ENCODE measurements around the gene MOK. TPM values are rescaled to one million over a fixed set of nuclear protein-coding genes. Genes with fewer than 3 reads are reported as not detected.
A peak's percentile ranks its signal among the peaks of the same experiment; 100 is the strongest.

The MOK gene
- total RNA-seq, 1 donor from 2014 or later, result 14.2 TPM

DNA sequence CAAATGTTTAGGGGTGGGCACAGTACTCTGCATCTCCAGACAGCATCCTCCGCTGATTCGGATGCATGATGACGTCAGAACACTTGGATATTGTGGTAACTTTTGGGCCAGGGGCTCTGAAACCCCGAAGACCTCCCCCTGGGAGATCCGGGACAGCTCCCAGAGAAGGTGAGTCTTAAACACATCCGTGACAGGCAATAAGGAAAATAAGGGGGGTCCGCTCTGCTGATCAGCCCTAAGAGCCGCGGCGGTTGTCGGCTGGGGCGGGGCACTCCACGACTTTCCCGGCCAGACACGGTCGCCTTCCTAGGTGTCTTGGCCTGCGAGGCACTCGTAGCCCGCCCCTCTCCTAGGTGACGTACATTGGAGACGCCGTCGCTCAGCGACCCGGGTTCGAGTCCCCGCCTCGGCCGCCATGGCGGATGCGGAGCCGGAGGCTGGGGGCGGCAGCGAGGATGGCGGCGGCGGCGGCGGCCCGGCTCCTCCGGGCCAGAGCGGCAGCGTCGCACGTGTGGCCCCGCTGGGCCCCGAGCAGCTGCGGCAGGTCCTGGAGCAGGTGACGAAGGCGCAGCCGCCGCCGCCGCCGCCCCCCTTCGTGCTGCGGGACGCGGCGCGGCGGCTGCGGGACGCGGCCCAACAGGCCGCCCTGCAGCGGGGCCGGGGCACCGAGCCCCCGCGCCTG is 14.5 kb upstream of the MOK start, which contains the start of gene ZNF839:
Gene ZNF839 (plus strand): TSS at position 396 of the 682 bp plus-strand sequence. CDS start 20 bp downstream, at position 416.
- intact Hi-C loops (cut with DNase I), result loop anchor here (10.0 kb wide), 1 partner anchor 175 kb away; no protein-coding TSS in a partner anchor
- Histone ChIP-seq H3K4me1 (peaks cover 43% of the 10 kb centered on the region), H3K27me3 (no peaks in the 10 kb centered on the region), H3K9me3 (no peaks in the 10 kb centered on the region), H3K4me3 (peak within 1 kb of the TSS; percentile 73 to 80), H3K27ac (peak within 1 kb of the TSS; percentile 98), H3K36me3 (no peaks in the 10 kb centered on the region)
- TF ChIP-seq POLR2AphosphoS5 (IDR thresholded peaks at IDR 0.05; ENCODE audit: insufficient read depth in 1 of 2, low read depth in 1 of 2) (peak; percentile 81 to 82), POLR2A (IDR thresholded peaks at IDR 0.05) (no peak)
- TF ChIP-seq, protein P1, sequence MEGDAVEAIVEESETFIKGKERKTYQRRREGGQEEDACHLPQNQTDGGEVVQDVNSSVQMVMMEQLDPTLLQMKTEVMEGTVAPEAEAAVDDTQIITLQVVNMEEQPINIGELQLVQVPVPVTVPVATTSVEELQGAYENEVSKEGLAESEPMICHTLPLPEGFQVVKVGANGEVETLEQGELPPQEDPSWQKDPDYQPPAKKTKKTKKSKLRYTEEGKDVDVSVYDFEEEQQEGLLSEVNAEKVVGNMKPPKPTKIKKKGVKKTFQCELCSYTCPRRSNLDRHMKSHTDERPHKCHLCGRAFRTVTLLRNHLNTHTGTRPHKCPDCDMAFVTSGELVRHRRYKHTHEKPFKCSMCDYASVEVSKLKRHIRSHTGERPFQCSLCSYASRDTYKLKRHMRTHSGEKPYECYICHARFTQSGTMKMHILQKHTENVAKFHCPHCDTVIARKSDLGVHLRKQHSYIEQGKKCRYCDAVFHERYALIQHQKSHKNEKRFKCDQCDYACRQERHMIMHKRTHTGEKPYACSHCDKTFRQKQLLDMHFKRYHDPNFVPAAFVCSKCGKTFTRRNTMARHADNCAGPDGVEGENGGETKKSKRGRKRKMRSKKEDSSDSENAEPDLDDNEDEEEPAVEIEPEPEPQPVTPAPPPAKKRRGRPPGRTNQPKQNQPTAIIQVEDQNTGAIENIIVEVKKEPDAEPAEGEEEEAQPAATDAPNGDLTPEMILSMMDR (IDR thresholded peaks at IDR 0.05), result no peak
- DNase-seq (ENCODE audit: extremely low spot score in 2 of 2), result peak in 1 of 2 donors; percentile 93

DNA sequence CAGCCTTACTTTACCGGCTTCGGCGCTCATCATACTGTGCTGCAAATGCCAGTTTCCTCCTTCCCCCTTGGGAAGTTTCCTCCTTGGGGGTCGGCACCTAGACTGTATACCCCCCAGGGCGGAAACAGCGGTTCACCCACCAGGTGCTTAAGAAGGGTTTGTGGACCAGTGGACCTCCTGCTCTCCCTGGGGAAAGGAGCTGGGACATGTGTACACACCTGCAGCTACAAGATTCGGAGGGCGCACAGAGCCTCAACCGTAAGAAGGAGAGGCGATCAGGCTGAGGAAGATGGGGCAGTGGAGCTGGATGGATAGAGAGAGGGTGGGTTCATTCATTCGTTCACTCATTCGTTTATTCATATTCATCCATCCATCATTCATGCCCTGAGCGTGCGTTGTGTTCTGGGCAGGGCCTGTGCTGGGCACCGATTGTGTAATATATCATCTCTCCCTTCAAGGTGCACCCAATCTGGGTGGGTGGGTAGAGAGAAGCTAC is 13.9 kb upstream of the MOK start:
- TF ChIP-seq POLR2A (IDR thresholded peaks at IDR 0.05) (no peak), POLR2AphosphoS5 (IDR thresholded peaks at IDR 0.05; ENCODE audit: insufficient read depth in 1 of 2, low read depth in 1 of 2) (no peak)
- TF ChIP-seq, protein P1 (IDR thresholded peaks at IDR 0.05), result no peak
- Histone ChIP-seq H3K4me1 (peaks cover 43% of the 10 kb centered on the region), H3K9me3 (no peaks in the 10 kb centered on the region)

DNA sequence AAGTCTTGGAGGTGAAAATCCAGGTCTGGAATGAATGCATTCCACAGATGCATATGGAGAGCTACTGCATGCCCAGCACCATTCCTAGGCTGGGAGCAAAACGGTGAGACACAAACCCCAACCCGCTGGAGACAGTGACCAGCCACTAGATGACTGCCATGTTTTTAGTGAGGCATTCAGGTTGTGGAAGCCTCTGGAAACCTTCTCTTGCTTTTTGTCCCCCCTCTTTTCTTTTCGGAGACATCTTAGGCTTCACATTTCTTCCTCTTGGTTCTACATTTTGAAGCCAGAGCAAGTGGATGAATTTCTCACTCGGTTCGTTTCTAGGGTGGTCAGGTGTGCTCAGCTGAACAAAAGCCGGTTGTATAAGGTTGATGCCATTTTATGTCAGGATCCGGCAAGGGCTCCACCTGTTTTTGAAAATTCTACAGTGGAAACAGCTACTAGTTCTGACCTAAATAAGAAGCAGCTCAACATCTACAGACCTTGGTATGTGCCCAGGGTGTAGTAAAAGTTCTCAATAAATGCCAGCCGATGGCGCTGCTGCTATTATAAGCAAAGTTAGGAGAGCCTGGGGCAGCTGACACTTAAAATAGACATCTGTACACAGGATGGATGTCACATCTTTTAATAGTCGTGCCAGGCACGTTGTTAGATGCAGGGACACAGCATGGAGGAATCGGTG is 12.7 kb upstream of the MOK start:
- no peaks in the 10 kb centered on the region for H3K9me3 ChIP-seq
- no peak for DNase-seq (ENCODE audit: extremely low spot score in 2 of 2)
- H3K27me3 ChIP-seq, result no peaks in the 10 kb centered on the region
- TF ChIP-seq, protein P1 (IDR thresholded peaks at IDR 0.05), result no peak
- TF ChIP-seq POLR2A (IDR thresholded peaks at IDR 0.05) (no peak), POLR2AphosphoS5 (IDR thresholded peaks at IDR 0.05; ENCODE audit: insufficient read depth in 1 of 2, low read depth in 1 of 2) (no peak)
- peaks cover 44% of the 10 kb centered on the region for H3K4me1 ChIP-seq
- H3K4me3 ChIP-seq, result peak overlapping the region; percentile 40 to 52
- intact Hi-C loops (cut with DNase I), result loop anchor here (2.0 to 10.0 kb wide), 2 partner anchors 173 to 353 kb away; partner anchors contain the start of gene DYNC1H1
- H3K27ac ChIP-seq, result peak overlapping the region; percentile 86
- H3K36me3 ChIP-seq, result no peaks in the 10 kb centered on the region

More for the DNA sequence above, 13.9 kb upstream of the MOK start:
- H3K27me3 ChIP-seq, result no peaks in the 10 kb centered on the region
- peak overlapping the region; percentile 73 to 80 for H3K4me3 ChIP-seq
- H3K27ac ChIP-seq, result peak overlapping the region; percentile 98
- H3K36me3 ChIP-seq, result no peaks in the 10 kb centered on the region
- intact Hi-C loops (cut with DNase I), result loop anchor here (10.0 kb wide), 1 partner anchor 174 kb away; no protein-coding TSS in a partner anchor
- no peak for DNase-seq (ENCODE audit: extremely low spot score in 2 of 2)

DNA sequence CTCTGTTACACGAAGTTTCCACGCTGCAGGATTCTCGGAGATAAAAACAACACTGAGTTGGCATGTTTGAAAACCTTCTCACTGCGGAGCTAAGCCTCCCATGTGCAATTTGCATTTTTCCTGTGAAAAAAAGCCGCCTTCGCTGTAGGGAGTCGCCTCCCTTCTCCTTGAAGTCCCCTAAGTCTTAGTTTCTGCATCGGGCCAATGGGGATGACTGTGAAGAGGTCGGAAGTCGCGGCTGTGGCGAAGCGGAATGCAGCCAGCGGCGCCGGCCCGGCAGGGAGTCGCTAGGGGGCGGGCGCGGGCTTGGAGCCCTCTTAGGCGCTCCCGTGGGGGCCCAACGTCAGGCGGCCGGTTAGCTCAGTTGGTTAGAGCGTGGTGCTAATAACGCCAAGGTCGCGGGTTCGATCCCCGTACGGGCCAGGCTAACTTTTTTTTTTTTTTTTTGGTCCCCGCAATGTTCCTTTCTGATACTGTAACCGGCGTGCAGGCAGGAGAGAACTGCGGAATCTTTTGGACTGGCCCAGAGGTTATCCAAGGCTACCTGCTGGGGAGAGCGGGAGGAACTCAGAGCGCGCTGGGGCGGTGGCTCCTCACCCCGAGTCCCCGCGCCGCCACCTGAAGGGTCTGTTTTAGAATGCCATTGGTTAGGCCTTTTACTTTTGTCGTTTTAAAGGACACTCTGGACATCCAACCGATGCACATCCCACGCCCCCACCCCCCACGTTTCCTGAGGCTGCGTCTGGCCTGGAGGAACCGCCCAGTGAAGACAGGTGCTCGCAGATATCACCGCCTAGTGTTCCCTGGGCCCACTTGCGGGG is 12.0 kb upstream of the MOK start:
- Histone ChIP-seq H3K4me1 (peaks cover 44% of the 10 kb centered on the region), H3K36me3 (no peaks in the 10 kb centered on the region), H3K9me3 (no peaks in the 10 kb centered on the region), H3K4me3 (peak overlapping the region; percentile 41 to 52), H3K27me3 (no peaks in the 10 kb centered on the region), H3K27ac (peak overlapping the region; percentile 86)
- peak in 1 of 2 donors; percentile 96 for DNase-seq (ENCODE audit: extremely low spot score in 2 of 2)
- intact Hi-C loops (cut with DNase I), result loop anchor here (2.0 to 10.0 kb wide), 2 partner anchors 172 to 352 kb away; partner anchors contain the start of gene DYNC1H1
- TF ChIP-seq POLR2A (IDR thresholded peaks at IDR 0.05) (no peak), POLR2AphosphoS5 (IDR thresholded peaks at IDR 0.05; ENCODE audit: insufficient read depth in 1 of 2, low read depth in 1 of 2) (peak; percentile 76 to 90)
- TF ChIP-seq, protein P1 (IDR thresholded peaks at IDR 0.05), result peak; percentile 16 to 88 (median 84)

All from vagina (tissue), 2 donors.